ENCODE data around the gene RXRA. TPM values are rescaled to one million over a fixed set of nuclear protein-coding genes. Genes with fewer than 3 reads are reported as not detected.

The RXRA gene
- total and polyA plus RNA-seq, 2 of the 4 experiments (the other 2 are of a cell fraction): 7.5 to 17.9 TPM

DNA sequence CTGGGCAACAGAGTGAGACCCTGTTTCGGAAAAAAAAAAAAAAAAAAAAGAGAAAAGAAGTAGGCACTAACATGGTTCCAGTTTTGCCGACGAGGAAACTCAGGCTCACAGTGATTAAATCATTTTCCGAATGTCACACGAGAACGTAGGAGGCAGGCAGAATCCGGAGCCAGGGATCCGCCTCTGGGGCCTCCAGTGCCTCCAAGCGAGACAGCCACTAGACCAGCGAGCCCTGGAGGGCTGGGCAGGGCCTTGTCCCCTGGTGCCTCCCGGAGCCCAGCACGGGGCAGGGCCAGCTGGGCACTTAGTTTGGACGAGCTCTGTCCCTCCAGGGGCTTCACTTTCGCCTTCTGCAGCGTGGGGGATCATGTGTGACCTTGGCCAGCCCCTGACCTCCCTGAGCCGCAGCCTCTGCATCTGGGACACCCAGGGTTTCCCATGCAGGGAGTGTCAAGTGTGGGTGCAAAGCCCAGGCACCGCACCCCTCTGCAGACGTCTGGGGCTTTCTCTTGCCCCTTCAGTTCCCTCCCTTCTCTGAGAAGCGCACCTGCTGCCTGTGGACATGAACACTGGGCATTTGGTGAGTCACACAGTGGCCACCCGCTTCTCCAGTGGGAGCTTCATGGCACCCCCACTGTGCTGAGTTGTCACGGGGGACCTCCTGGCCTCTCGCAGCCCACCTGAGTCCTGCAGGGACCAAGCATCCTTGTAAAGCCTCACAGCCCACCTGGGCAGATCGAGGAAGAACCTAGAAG is 80.3 kb downstream of the RXRA start:
- Histone ChIP-seq H3K36me3 (ENCODE audit: control insufficient read depth, insufficient read depth, low read length) (peaks cover 20% of the 10 kb centered on the region; the same call in 1 of the 2 replicates), H3K14ac (replicated peaks; ENCODE audit: low read depth, low read length) (peak overlapping the region; percentile 80), H3K4ac (ENCODE audit: low read depth, low read length) (peak overlapping the region; percentile 99), H3K79me1 (ENCODE audit: low read depth in 1 of 2, low read length in 2 of 2) (peaks cover 11 to 73% of the 10 kb centered on the region in 2 experiments), H2BK20ac (ENCODE audit: low read depth, low read length) (peak overlapping the region; percentile 41), H3K56ac (ENCODE audit: extremely low read depth, insufficient read depth, low read length) (peak overlapping the region; percentile 79), H3K27me3 (ENCODE audit: control insufficient read depth, insufficient read depth, low read length) (no peaks in the 10 kb centered on the region), H2AK5ac (ENCODE audit: low read depth, low read length) (peak overlapping the region; percentile 97), H3K9me1 (ENCODE audit: insufficient read depth, low read length) (peaks cover 13% of the 10 kb centered on the region; the same call in 1 of the 2 replicates), H2AK9ac (replicated peaks; ENCODE audit: low read depth, low read length, poor library complexity) (peak overlapping the region; percentile 93), H3K9me3 (ENCODE audit: control insufficient read depth, insufficient read depth, low read length) (no peaks in the 10 kb centered on the region), H4K20me1 (ENCODE audit: insufficient read depth, low read length) (peaks cover 62% of the 10 kb centered on the region), H2BK120ac (ENCODE audit: low read depth, low read length) (peak overlapping the region; percentile 97), H4K8ac (ENCODE audit: low read depth in 2 of 2, low read length in 2 of 2) (peak overlapping the region; percentile 49 to 86; a peak in 3 of 4 replicates), H3K23ac (ENCODE audit: low read depth, low read length) (peak overlapping the region; percentile 65), H3K18ac (ENCODE audit: low read depth, low read length) (peak overlapping the region; percentile 21; the same call in 1 of the 2 replicates), H3K9ac (ENCODE audit: low read depth, low read length) (peak overlapping the region; percentile 37), H4K5ac (ENCODE audit: low read depth, low read length) (peak overlapping the region; percentile 11), H2BK5ac (ENCODE audit: low read depth, low read length, poor library complexity, severe bottlenecking) (peak overlapping the region; percentile 68), H3K4me2 (ENCODE audit: low read depth, low read length) (peak overlapping the region; percentile 73), H4K91ac (ENCODE audit: insufficient read depth, low read depth, low read length) (peak overlapping the region; percentile 94), H2AFZ (replicated peaks; ENCODE audit: low read length, poor library complexity) (peak overlapping the region; percentile 85), H3K4me3 (ENCODE audit: insufficient read depth, low read depth, low read length) (no peak overlapping the region), H3K27ac (ENCODE audit: insufficient read depth, low read length) (peak overlapping the region; percentile 90), H3K4me1 (ENCODE audit: control insufficient read depth, insufficient read depth, low read length) (peaks cover 30% of the 10 kb centered on the region), H2BK15ac (ENCODE audit: low read depth, low read length) (peak overlapping the region; percentile 49; the same call in 2 of the 3 replicates)
- ChIA-PET CTCF (no interaction called here), POLR2A (ENCODE audit: unreplicated experiment) (no interaction called here)
- in situ Hi-C loops (cut with MboI; ENCODE audit: low sequenced_read_pairs) (loop anchor here (25.0 kb wide), 1 partner anchor 594 kb away; no protein-coding TSS in a partner anchor), intact Hi-C loops (cut with micrococcal nuclease) (no loop called here), dilution Hi-C loops (cut with HindIII; ENCODE audit: low sequenced_read_pairs, unreplicated experiment) (no loop called here)
- no peak for DNase-seq
- TF ChIP-seq RFX5 (IDR thresholded peaks at IDR 0.05; ENCODE audit: low read depth, low read length) (no peak), RCOR1 (IDR thresholded peaks at IDR 0.05; ENCODE audit: insufficient replicate concordance, low read length) (no peak), MAFK (IDR thresholded peaks at IDR 0.05; ENCODE audit: low read depth, low read length) (no peak), CEBPB (IDR thresholded peaks at IDR 0.05; ENCODE audit: low read depth, low read length) (no peak), POLR2A (IDR thresholded peaks at IDR 0.05; ENCODE audit: low read depth, low read length) (no peak), NFE2L2 (IDR thresholded peaks at IDR 0.05; ENCODE audit: low read depth, low read length) (no peak), SMC3 (IDR thresholded peaks at IDR 0.05; ENCODE audit: low read depth, low read length) (no peak), RAD21 (IDR thresholded peaks at IDR 0.05; ENCODE audit: low read length) (no peak), FOS (IDR thresholded peaks at IDR 0.05; ENCODE audit: low read depth, low read length) (no peak), MAZ (IDR thresholded peaks at IDR 0.05; ENCODE audit: borderline replicate concordance, low read depth, low read length) (no peak)
- TF ChIP-seq, protein P1, sequence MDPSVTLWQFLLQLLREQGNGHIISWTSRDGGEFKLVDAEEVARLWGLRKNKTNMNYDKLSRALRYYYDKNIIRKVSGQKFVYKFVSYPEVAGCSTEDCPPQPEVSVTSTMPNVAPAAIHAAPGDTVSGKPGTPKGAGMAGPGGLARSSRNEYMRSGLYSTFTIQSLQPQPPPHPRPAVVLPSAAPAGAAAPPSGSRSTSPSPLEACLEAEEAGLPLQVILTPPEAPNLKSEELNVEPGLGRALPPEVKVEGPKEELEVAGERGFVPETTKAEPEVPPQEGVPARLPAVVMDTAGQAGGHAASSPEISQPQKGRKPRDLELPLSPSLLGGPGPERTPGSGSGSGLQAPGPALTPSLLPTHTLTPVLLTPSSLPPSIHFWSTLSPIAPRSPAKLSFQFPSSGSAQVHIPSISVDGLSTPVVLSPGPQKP (IDR thresholded peaks at IDR 0.05; ENCODE audit: borderline replicate concordance, low read depth, low read length): no peak
- ATAC-seq (ENCODE audit: low read depth): no peak
- WGBS, 2 experiments (ENCODE audit: extremely low coverage in 2 of 2, insufficient read length in 1 of 2): 82% methylated on average over 15 of the region's 23 CpGs; no CpG with 5 or more reads in 1 of the 2 experiments
- BruUV-seq (replicated peaks): no TSS peak
